HG03439 (cell line): ENCODE data around the gene MGRN1.
"Not testable (repeated sequence)": the region's sequence is repeated elsewhere in the genome, so short reads cannot be mapped to it uniquely, and the experiment has no call there.

Experiments
- ATAC-seq: cut with Tn5 transposase; IDR thresholded peaks from one replicate; pipeline ENCODE4 v1.9.1; 2021; ENCODE audit warnings: mild to moderate bottlenecking, moderate library complexity; ENCODE audit not compliant: unreplicated experiment

MGRN1 gene

GRCh38 chr16:4724661-4725270 is 100.1 kb downstream of the MGRN1 start:
- no peak for ATAC-seq

DNA sequence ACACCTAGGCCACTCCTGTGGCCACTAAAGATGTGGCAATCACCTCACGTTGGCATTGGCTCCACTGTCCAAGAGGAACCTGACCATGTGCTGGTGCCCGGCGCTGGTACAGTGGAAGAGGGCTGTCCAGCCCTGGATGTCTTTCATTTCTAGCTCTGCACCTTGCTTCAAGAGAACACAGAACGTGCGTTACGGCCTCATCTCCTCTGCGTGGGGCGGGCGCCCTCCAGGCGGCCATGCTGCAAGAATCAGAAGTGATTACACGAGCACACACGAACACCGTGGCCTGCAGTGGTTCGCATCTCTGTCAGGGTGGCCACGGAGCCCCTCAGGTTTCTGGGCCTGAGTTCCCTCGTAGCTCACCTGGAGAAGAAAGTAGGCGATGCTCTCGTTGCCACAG is 102.0 kb downstream of the MGRN1 start:
- ATAC-seq = no peak

DNA sequence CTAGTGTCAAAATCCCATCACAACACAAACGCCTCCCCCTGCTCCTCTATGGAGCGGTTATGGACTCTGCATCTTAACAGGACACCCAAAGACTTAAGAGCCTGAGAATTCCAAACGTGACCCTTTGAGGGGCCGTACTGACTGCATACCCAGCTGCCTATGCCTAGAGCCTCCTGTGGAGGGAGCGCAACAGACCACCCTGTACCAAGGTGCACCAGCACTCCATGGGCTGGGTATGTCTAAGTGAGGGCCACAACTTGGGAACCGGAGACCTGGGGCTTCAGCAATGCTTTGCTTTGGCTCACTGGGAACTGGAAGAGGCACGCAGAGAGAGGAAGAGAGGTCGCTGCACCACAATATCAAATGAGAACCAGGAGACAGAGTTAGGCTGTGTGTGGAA is 104.0 kb downstream of the MGRN1 start:
- no peak for ATAC-seq

DNA sequence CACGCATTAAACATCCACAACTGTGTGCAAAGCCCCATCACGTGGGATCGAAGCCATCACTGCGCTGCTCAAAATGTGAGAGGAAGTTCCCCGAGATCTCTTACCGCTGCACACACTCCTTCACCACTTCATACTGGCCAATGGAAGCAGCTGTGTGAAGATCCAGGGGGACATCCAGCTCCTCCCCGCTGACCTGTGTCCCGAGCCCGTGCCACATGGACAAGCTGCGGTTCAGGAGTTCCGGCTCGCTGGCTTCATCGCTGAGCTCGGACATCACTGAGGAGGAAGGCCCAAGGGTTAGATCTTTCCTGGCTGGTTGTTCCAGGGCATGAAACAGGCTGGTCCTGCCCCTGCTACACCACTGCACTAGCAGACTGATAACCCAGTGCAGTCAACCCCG is 105.2 kb downstream of the MGRN1 start:
- ATAC-seq = no peak

DNA sequence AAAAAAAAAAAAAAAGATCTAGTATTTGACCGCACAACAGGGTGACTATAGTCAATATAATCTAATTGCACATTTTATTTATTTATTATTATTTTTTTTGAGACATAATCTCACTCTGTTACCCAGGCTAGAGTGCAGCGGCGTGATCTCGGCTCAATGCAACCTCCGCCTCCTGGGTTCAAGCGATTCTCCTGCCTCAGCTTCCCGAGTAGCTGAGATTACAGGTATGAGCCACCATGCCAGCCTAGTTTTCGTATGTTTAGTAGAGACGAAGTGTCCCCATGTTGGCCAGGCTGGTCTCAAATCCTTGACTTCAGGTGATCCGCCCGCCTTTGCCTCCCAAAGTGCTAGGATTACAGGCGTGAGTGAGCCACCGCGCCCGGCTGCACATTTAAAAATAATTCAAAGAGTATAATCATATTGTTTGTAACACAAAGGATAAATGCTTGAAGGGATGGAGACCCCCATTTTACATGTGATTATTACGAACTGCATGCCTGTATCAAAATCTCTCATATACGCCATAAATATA is 108.7 kb downstream of the MGRN1 start:
- ATAC-seq = no peak

- ATAC-seq = peak; percentile 18
Observed at GRCh38 chr16:4733747-4734062, 109.1 kb downstream of the MGRN1 start.

DNA sequence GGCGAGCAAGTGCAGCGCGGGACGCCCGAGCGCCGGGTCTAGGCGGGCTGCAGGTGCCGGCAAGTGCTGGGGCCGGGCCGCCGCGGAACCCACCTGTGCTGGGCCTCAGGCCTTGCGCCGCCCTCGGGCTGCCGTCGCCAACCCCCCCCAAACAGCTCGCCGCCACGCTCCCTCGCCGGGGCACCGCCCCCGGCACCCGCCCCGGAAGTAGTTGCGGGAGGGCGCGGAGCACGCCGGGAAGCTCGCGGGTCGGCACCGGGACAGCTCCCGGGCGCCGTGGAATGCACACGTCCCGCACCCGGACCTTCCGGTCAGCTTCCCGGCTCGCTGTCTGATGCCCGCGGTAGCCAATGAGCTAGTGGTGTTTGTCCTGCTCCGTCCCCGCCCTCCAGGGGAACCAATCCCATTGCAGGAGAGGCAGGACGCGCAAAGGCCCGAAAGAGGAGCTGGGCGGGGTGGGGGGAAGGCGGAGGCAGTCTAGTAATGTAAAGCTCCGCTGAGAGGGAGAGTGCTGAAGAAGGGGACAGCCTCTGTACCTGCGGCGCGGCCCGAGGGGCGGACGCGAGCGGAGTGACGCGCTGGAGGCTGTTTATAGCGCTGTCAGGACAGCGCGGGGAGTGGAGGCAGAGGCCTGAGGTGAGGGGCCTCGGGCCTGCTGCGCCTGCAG is 109.6 kb downstream of the MGRN1 start, which contains the start of the genes ANKS3 and DNAAF8:
Gene ANKS3, minus strand, starts transcription at position 209 of the 667 bp plus-strand sequence. CDS start 4,122 bp downstream, outside the sequence.
Gene DNAAF8, plus strand, starts transcription at position 475 of the 667 bp plus-strand sequence. CDS start 1,978 bp downstream, outside the sequence.
- peak; percentile 81 for ATAC-seq

DNA sequence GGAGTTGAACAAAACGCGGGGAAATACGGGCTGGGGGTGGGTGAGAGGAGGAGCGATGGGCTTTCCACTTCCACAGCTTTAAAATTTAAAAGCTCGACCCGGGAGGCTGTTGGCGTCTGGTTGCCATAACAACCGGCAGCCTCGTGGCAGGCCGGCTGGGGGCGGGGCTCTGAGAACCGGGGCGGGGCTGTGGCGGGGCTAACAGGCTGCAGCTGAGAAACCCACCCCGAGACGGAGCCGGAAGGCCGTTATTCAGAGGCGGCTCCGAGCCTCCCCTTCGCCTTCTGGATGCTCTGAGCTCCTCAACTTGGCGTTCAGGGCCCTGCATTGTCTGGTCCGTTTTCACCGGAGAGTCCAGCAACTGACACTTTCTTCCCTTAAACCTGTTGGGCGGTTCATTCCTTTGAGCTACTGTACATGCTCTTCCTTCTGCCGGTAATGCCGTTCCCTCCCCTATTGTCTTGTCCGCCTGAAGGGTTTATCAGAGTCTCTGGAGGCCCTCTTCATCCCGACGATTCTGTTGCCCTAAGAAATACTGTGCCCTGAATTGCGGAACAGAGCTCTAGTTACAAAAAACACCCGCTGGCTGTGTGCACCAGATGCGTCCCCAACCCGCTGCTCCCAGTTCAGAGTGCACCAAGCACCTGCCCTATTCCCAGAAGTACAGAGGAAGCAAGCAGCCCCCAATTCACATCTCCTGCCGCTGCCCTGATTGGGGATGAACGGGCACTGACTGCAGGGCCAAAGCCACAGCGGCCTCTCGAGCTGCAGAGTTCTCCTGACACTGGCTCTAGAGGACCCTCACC is 110.3 kb downstream of the MGRN1 start:
- peak; percentile 53 for ATAC-seq

DNA sequence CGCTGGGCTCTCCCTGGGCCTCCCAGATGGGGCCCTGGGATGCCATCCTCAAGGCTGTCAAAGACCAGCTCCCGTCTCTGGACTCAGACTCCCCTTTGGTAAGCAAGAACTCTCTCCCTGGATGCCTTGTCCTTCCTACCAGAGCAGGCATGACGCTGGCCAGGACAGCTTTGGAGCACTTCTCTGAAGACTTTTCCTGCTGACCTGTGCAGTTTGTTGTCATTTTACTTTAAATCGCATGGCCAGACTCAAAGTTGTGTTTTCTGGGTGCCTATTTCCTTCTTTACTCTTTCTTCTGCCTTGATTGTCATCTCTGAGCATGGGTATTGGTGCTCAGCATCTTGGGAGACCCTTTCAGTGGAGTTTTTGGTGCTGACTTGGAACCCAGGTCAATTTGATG is 111.9 kb downstream of the MGRN1 start:
- no peak for ATAC-seq

GRCh38 chr16:4737545-4737944 is 112.9 kb downstream of the MGRN1 start:
- no peak for ATAC-seq

GRCh38 chr16:4738370-4738769 is 113.7 kb downstream of the MGRN1 start:
- not testable (repeated sequence) for ATAC-seq
